ENCODE results near the gene FAM20A.

The FAM20A gene

DNA sequence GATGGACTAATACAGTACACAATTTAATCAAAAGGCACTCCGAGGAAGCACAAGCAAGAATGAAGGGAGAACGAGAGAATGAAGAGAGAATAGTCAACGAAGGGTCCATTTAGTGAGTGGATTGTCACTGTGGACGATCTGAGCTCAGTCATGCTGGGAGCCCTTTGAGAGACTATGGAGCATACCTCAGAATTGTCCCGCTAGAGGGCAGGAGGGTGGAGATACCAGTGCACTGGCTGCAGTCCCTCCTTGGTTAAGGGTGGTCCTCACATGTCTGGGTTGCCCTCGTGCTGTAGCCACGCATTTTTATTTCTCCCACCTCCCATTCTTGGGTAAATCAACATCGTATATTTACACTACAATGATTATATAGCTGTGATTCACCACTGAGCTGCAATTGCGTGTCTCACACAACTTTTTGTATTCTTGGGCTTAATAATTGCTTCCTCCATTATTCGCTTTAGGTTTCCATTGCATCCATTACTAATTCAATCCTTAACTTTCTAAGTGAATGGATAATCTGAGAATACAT lies 33.2 kb upstream of the FAM20A start:
- DNase-seq (no peak), ATAC-seq (ENCODE audit: insufficient read depth, low read depth) (no peak)
- Histone ChIP-seq H3K27me3 (ENCODE audit: insufficient read depth, low read length, poor library complexity) (no peaks in the 10 kb centered on the region), H3K79me2 (ENCODE audit: insufficient read depth, low read length) (no peaks in the 10 kb centered on the region), H3K4me1 (ENCODE audit: insufficient read depth, low read length) (no peaks in the 10 kb centered on the region), H3K27ac (ENCODE audit: low read length) (no peak overlapping the region), H3K9me3 (ENCODE audit: insufficient read depth, low read length, severe bottlenecking) (no peaks in the 10 kb centered on the region), H3K4me3 (ENCODE audit: low read depth in 1 of 2, low read length in 2 of 2) (no peak overlapping the region), H2AFZ (ENCODE audit: low read depth, low read length) (no peak overlapping the region), H3K9ac (ENCODE audit: low read depth, low read length) (no peak overlapping the region), H3K4me2 (ENCODE audit: insufficient read depth, low read length) (no peak overlapping the region), H4K20me1 (ENCODE audit: insufficient read depth, low read length) (no peaks in the 10 kb centered on the region), H3K36me3 (ENCODE audit: insufficient read depth, low read length) (no peaks in the 10 kb centered on the region)
- TF ChIP-seq, protein P1, sequence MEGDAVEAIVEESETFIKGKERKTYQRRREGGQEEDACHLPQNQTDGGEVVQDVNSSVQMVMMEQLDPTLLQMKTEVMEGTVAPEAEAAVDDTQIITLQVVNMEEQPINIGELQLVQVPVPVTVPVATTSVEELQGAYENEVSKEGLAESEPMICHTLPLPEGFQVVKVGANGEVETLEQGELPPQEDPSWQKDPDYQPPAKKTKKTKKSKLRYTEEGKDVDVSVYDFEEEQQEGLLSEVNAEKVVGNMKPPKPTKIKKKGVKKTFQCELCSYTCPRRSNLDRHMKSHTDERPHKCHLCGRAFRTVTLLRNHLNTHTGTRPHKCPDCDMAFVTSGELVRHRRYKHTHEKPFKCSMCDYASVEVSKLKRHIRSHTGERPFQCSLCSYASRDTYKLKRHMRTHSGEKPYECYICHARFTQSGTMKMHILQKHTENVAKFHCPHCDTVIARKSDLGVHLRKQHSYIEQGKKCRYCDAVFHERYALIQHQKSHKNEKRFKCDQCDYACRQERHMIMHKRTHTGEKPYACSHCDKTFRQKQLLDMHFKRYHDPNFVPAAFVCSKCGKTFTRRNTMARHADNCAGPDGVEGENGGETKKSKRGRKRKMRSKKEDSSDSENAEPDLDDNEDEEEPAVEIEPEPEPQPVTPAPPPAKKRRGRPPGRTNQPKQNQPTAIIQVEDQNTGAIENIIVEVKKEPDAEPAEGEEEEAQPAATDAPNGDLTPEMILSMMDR (IDR thresholded peaks at IDR 0.05; ENCODE audit: borderline replicate concordance, extremely low read depth, low read length, poor library complexity, severe bottlenecking), result no peak
- no peak for TF ChIP-seq EZH2 (IDR thresholded peaks at IDR 0.05; ENCODE audit: borderline replicate concordance, low read depth, low read length, severe bottlenecking)

DNA sequence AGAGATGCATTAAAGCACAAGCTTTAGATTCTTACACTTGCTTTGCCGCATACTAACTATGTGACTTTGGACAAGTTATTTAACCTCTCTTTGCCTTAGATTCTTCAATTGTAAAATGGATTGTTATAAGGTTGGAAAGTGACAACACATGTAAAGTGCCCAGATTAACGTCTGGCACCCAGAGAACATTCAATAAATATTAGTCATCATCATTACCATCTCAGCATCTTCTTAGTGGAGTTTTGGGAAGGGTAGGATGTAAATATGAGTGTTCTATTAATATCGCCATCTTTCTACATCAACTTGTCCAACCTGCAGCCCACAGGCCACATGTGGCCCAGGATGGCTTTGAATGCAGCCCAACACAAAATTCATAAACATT lies 27.4 kb upstream of the FAM20A start:
- no peak for ATAC-seq (ENCODE audit: insufficient read depth, low read depth)
- no peaks in the 10 kb centered on the region for H3K36me3 ChIP-seq (ENCODE audit: insufficient read depth, low read length)
- no peaks in the 10 kb centered on the region for H3K79me2 ChIP-seq (ENCODE audit: insufficient read depth, low read length)
- no peaks in the 10 kb centered on the region for H4K20me1 ChIP-seq (ENCODE audit: insufficient read depth, low read length)
- H3K9me3 ChIP-seq (ENCODE audit: insufficient read depth, low read length, severe bottlenecking), result no peaks in the 10 kb centered on the region
- TF ChIP-seq, protein P1 (IDR thresholded peaks at IDR 0.05; ENCODE audit: borderline replicate concordance, extremely low read depth, low read length, poor library complexity, severe bottlenecking), result no peak
- TF ChIP-seq EZH2 (IDR thresholded peaks at IDR 0.05; ENCODE audit: borderline replicate concordance, low read depth, low read length, severe bottlenecking), result no peak
- H2AFZ ChIP-seq (ENCODE audit: low read depth, low read length), result no peak overlapping the region
- H3K27ac ChIP-seq (ENCODE audit: low read length), result no peak overlapping the region
- no peak overlapping the region for H3K4me2 ChIP-seq (ENCODE audit: insufficient read depth, low read length)
- no peak for DNase-seq
- no peaks in the 10 kb centered on the region for H3K27me3 ChIP-seq (ENCODE audit: insufficient read depth, low read length, poor library complexity)
- no peaks in the 10 kb centered on the region for H3K4me1 ChIP-seq (ENCODE audit: insufficient read depth, low read length)
- no peak overlapping the region for H3K9ac ChIP-seq (ENCODE audit: low read depth, low read length)
- H3K4me3 ChIP-seq (ENCODE audit: low read depth in 1 of 2, low read length in 2 of 2), result no peak overlapping the region

DNA sequence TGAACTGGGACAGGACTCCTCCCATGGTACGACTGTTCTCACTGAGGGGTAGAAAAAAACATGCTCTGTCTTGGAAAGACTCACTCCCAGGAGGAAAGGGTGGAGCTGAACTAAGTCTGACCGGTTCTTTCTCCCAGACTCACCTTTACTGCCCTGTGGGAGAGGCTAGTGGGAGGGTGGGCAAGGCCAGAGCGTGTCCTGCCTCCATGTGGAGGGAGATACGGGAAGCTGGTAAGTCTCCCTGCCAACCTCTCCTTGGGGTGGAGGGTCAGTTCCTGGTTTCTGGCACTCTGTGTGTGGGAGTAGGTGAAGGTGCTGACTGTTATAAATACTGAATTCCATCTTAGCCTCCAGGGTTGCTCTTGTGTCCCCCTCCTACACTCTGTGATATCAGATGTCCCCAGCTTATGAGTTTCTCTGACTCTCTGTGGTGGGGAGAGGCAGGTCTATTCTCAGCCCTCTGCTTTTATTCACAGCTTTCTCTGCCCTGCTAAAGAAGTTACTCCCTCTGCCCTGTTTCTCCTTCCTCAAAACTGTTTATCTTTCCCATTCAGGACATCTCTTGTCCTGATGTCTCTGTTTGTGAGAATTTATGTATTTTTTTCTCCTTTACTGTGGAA lies 26.9 kb upstream of the FAM20A start:
- Histone ChIP-seq H3K4me3 (ENCODE audit: low read depth in 1 of 2, low read length in 2 of 2) (no peak overlapping the region), H3K36me3 (ENCODE audit: insufficient read depth, low read length) (no peaks in the 10 kb centered on the region), H4K20me1 (ENCODE audit: insufficient read depth, low read length) (no peaks in the 10 kb centered on the region), H2AFZ (ENCODE audit: low read depth, low read length) (no peak overlapping the region), H3K9ac (ENCODE audit: low read depth, low read length) (no peak overlapping the region), H3K9me3 (ENCODE audit: insufficient read depth, low read length, severe bottlenecking) (no peaks in the 10 kb centered on the region), H3K79me2 (ENCODE audit: insufficient read depth, low read length) (no peaks in the 10 kb centered on the region), H3K27ac (ENCODE audit: low read length) (no peak overlapping the region), H3K4me2 (ENCODE audit: insufficient read depth, low read length) (no peak overlapping the region), H3K4me1 (ENCODE audit: insufficient read depth, low read length) (no peaks in the 10 kb centered on the region), H3K27me3 (ENCODE audit: insufficient read depth, low read length, poor library complexity) (no peaks in the 10 kb centered on the region)
- TF ChIP-seq EZH2 (IDR thresholded peaks at IDR 0.05; ENCODE audit: borderline replicate concordance, low read depth, low read length, severe bottlenecking), result no peak
- TF ChIP-seq, protein P1 (IDR thresholded peaks at IDR 0.05; ENCODE audit: borderline replicate concordance, extremely low read depth, low read length, poor library complexity, severe bottlenecking), result no peak
- no peak for ATAC-seq (ENCODE audit: insufficient read depth, low read depth)
- DNase-seq, result no peak

Data from DND-41 (cell line).